HCT116 (cell line): ENCODE results near the gene TRIM69.

Source experiments
- CTCF ChIP-seq, 3 experiments: fragments of 200-600 bp in 1 of 3; sonication (generic) in 1 of 3; IDR thresholded peaks in 2 of 3; conservative IDR thresholded peaks in 1 of 3; 2 replicates each; pipeline ENCODE4 v1.5.1; 2012 to 2017; ENCODE audit warnings: low read depth in 2 of 3, low read length in 2 of 3, antibody characterized with exemption in 1 of 3, borderline replicate concordance in 1 of 3, control low read depth in 1 of 3, mild to moderate bottlenecking in 1 of 3, mixed read lengths in 1 of 3, mixed run types in 1 of 3, moderate library complexity in 1 of 3; ENCODE audit not compliant: insufficient read depth in 1 of 3
- EZH2 ChIP-seq: fragments of 200-600 bp; sonication (generic); IDR thresholded peaks from 2 replicates; pipeline ENCODE4 v1.6.1; 2017; ENCODE audit warnings: antibody characterized with exemption, mixed run types
- POLR2A ChIP-seq: IDR thresholded peaks from 2 replicates; pipeline ENCODE4 v1.7.0; 2011; ENCODE audit warnings: borderline replicate concordance; ENCODE audit not compliant: insufficient read depth, insufficient read length; ENCODE audit errors: extremely low read depth
- YY1 ChIP-seq: IDR thresholded peaks from 2 replicates; pipeline ENCODE4 v1.6.1; 2011; ENCODE audit warnings: low read length, low read depth, moderate library complexity, mild to moderate bottlenecking; ENCODE audit not compliant: insufficient replicate concordance; ENCODE audit errors: extremely low read depth

GRCh38 chr15:44734839-44735481, 1.4 kb upstream of the TRIM69 start:
- no peak for TF ChIP-seq EZH2
- TF ChIP-seq CTCF (IDR thresholded peaks at IDR 0.05 in 2 of 3, conservative IDR thresholded peaks at IDR 0.05 in 1 of 3; ENCODE audit: borderline replicate concordance in 1 of 3, insufficient read depth in 1 of 3, low read depth in 2 of 3, low read length in 2 of 3): no peak
- TF ChIP-seq POLR2A: no peak
- no peak for TF ChIP-seq YY1
